GM12878 (cell line): ENCODE measurements around the gene ZBTB37. TPM values are rescaled to one million over a fixed set of nuclear protein-coding genes. Genes with fewer than 3 reads are reported as not detected.

Experiments
- BACH1 ChIP-seq: fragments of 450-650 bp; IDR thresholded peaks from 2 replicates; pipeline ENCODE4 v1.6.1; 2017; ENCODE audit warnings: mild to moderate bottlenecking, borderline replicate concordance
- CHD2 ChIP-seq: IDR thresholded peaks from 2 replicates; pipeline ENCODE4 v1.6.1; 2011; ENCODE audit warnings: low read depth, low read length, improper control_type of control experiment, borderline replicate concordance
- CHD4 ChIP-seq: fragments of 200-600 bp; sonication (generic); IDR thresholded peaks from 2 replicates; pipeline ENCODE4 v1.6.1; 2016; ENCODE audit warnings: mild to moderate bottlenecking
- NRF1 ChIP-seq: conservative IDR thresholded peaks from 2 replicates; pipeline ENCODE4 v1.6.1; 2011; ENCODE audit warnings: mild to moderate bottlenecking, low read depth, low read length, improper control_type of control experiment
- POU2F2 ChIP-seq: IDR thresholded peaks from 3 replicates; pipeline ENCODE4 v1.6.1; 2011; ENCODE audit warnings: low read depth, mild to moderate bottlenecking, low read length, borderline replicate concordance
- RB1 ChIP-seq: fragments of 450-650 bp; formaldehyde crosslinking; IDR thresholded peaks from 2 replicates; pipeline ENCODE4 v1.6.1; 2017; ENCODE audit warnings: mild to moderate bottlenecking, borderline replicate concordance
- TCF3 ChIP-seq: IDR thresholded peaks from 2 replicates; pipeline ENCODE4 v1.6.1; 2012; ENCODE audit warnings: low read depth, mild to moderate bottlenecking, low read length, borderline replicate concordance; ENCODE audit not compliant: insufficient read depth
- ZNF384 ChIP-seq: IDR thresholded peaks from 2 replicates; pipeline ENCODE4 v1.6.1; 2012; ENCODE audit warnings: low read depth, mild to moderate bottlenecking, low read length, improper control_type of control experiment, borderline replicate concordance
- polyA plus RNA-seq, 11 experiments: library from polyadenylated mRNA; depleted of rRNA in 4 of 11; unstranded in 6 of 11; stranded (reverse) in 5 of 11; fragments of >200 nt; fragmentation: Nextera tagmentation in 4 of 11; fragmentation: Illumina TruSeq in 1 of 11; extraction: Ambion mirVana in 4 of 11; extraction: Trizol in 1 of 11; gene quantifications; 1 replicate in 1 of 11; 2 replicates in 10 of 11; pipeline versions ENCODE4 v1.2.1 to v1.2.3, GENCODE V29; 2011 to 2016; ENCODE audit warnings: inconsistent platforms in 2 of 11, missing spikeins in 2 of 11, low read depth in 1 of 11
- small RNA-seq: library from RNA; depleted of rRNA; stranded (forward); fragments of <200 nt; gene quantifications from one replicate; pipeline ENCODE3, GENCODE V24; 2014
- total RNA-seq, 4 experiments: library from RNA; depleted of rRNA in 3 of 4; stranded (reverse); fragments of >200 nt in 3 of 4; fragmentation: Illumina TruSeq in 1 of 4; extraction: Trizol in 1 of 4; gene quantifications; 2 replicates each; pipeline versions ENCODE4 v1.2.1 to v1.2.3, GENCODE V29; 2013 to 2021
- TF ChIP-seq, protein P1 (sequence below): IDR thresholded peaks from 2 replicates; pipeline ENCODE4 v1.6.1; 2012; ENCODE audit warnings: low read length, inconsistent platforms

ZBTB37 gene
- total and polyA plus RNA-seq, 10 of the 15 experiments (the other 5 are each of a cell fraction or from before 2014, with no cell fraction given): 0.16 to 5.7 (median 1.9) TPM

DNA sequence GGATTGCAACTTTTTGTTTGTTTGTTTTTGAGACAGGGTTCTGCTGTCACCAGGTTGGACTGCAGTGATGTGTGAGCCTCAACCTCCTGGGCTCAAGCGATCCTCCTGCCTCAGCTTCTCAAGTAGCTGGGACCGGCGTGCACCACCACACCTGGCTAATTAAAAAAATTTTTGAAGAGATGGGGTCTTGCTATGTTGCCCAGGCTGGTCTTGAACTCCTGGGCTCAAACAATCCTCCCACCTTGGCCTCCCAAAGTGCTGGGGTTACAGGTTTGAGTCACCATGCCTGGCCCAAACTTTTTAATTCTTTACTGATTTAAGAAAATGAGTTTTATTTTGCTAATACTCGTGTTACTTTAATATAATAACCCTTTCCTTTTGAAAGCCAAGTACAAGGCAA lies 80.4 kb downstream of the ZBTB37 start (continued):
- TF ChIP-seq, protein P1, sequence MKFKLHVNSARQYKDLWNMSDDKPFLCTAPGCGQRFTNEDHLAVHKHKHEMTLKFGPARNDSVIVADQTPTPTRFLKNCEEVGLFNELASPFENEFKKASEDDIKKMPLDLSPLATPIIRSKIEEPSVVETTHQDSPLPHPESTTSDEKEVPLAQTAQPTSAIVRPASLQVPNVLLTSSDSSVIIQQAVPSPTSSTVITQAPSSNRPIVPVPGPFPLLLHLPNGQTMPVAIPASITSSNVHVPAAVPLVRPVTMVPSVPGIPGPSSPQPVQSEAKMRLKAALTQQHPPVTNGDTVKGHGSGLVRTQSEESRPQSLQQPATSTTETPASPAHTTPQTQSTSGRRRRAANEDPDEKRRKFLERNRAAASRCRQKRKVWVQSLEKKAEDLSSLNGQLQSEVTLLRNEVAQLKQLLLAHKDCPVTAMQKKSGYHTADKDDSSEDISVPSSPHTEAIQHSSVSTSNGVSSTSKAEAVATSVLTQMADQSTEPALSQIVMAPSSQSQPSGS: no peak
- TF ChIP-seq ZNF384 (no peak), POU2F2 (no peak), TCF3 (no peak), NRF1 (no peak), CHD2 (no peak), RB1 (no peak), CHD4 (no peak), BACH1 (no peak)

Small RNA genes lying within 50 kb of the gene (small RNA-seq; reads per million reads assigned to genes)
- gene RNA5SP67: 2.2 reads per million, percentile 65 among the genes with 10 or more reads in this experiment

Other genes starting within 250 kb of the ZBTB37 start
Only the 7 nearest of the 8 such genes appear.
- not detected in 2 replicates for gene ANKRD45, start 198.5 kb upstream of the ZBTB37 start, total RNA-seq (2014; rRNA removed)
- gene ANKRD45, start 198.5 kb upstream of the ZBTB37 start, total RNA-seq (2014; rRNA removed; fragmentation: Illumina TruSeq; extraction: Trizol): not detected in 2 replicates
- gene ANKRD45, start 198.5 kb upstream of the ZBTB37 start, total RNA-seq (2021): not detected in 2 replicates
- gene ANKRD45, start 198.5 kb upstream of the ZBTB37 start, polyA plus RNA-seq (2011; rRNA removed): 0.06 and 0.14 TPM in 2 replicates
- gene ANKRD45, start 198.5 kb upstream of the ZBTB37 start, polyA plus RNA-seq (2014; fragmentation: Illumina TruSeq; extraction: Trizol): 0.04 TPM in 1 of 2 replicates, not detected in the other
- gene ANKRD45, start 198.5 kb upstream of the ZBTB37 start, polyA plus RNA-seq (2014; fragmentation: Nextera tagmentation; extraction: Ambion mirVana): under 1 TPM in 1 of 2 experiments, not detected in 1; 0.13 TPM
- gene ANKRD45, start 198.5 kb upstream of the ZBTB37 start, polyA plus RNA-seq (2014; rRNA removed): not detected in 2 replicates
- under 1 TPM; 0.09 to 0.15 TPM for gene ANKRD45, start 198.5 kb upstream of the ZBTB37 start, polyA plus RNA-seq (2016; fragmentation: Nextera tagmentation; extraction: Ambion mirVana)
- 9.0 and 9.2 TPM in 2 replicates for gene KLHL20, start 153.4 kb upstream of the ZBTB37 start, total RNA-seq (2014; rRNA removed)
- 11.0 and 11.3 TPM in 2 replicates for gene KLHL20, start 153.4 kb upstream of the ZBTB37 start, total RNA-seq (2014; rRNA removed; fragmentation: Illumina TruSeq; extraction: Trizol)
- gene KLHL20, start 153.4 kb upstream of the ZBTB37 start, total RNA-seq (2021): 12.5 and 14.0 TPM in 2 replicates
- gene KLHL20, start 153.4 kb upstream of the ZBTB37 start, polyA plus RNA-seq (2011; rRNA removed): 12.7 and 14.3 TPM in 2 replicates
- 12.0 and 13.1 TPM in 2 replicates for gene KLHL20, start 153.4 kb upstream of the ZBTB37 start, polyA plus RNA-seq (2014; fragmentation: Illumina TruSeq; extraction: Trizol)
- 1 to 10 TPM; 3.8 to 5.8 TPM for gene KLHL20, start 153.4 kb upstream of the ZBTB37 start, polyA plus RNA-seq (2014; fragmentation: Nextera tagmentation; extraction: Ambion mirVana)
- 8.6 and 9.1 TPM in 2 replicates for gene KLHL20, start 153.4 kb upstream of the ZBTB37 start, polyA plus RNA-seq (2014; rRNA removed)
- gene KLHL20, start 153.4 kb upstream of the ZBTB37 start, polyA plus RNA-seq (2016; fragmentation: Nextera tagmentation; extraction: Ambion mirVana): 10 to 100 TPM in 1 of 2 experiments, 1 to 10 TPM in 1; 7.0 to 10.8 TPM
- gene DARS2, start 43.7 kb upstream of the ZBTB37 start, total RNA-seq (2014; rRNA removed): 32.0 and 36.3 TPM in 2 replicates
- gene DARS2, start 43.7 kb upstream of the ZBTB37 start, total RNA-seq (2014; rRNA removed; fragmentation: Illumina TruSeq; extraction: Trizol): 40.6 and 41.6 TPM in 2 replicates
- 32.7 and 35.4 TPM in 2 replicates for gene DARS2, start 43.7 kb upstream of the ZBTB37 start, total RNA-seq (2021)
- gene DARS2, start 43.7 kb upstream of the ZBTB37 start, polyA plus RNA-seq (2011; rRNA removed): 65.9 and 80.4 TPM in 2 replicates
- 50.4 and 60.4 TPM in 2 replicates for gene DARS2, start 43.7 kb upstream of the ZBTB37 start, polyA plus RNA-seq (2014; fragmentation: Illumina TruSeq; extraction: Trizol)
- gene DARS2, start 43.7 kb upstream of the ZBTB37 start, polyA plus RNA-seq (2014; fragmentation: Nextera tagmentation; extraction: Ambion mirVana): 10 to 100 TPM; 23.9 to 25.2 TPM
- 29.4 and 34.0 TPM in 2 replicates for gene DARS2, start 43.7 kb upstream of the ZBTB37 start, polyA plus RNA-seq (2014; rRNA removed)
- 10 to 100 TPM; 64.2 to 69.7 TPM for gene DARS2, start 43.7 kb upstream of the ZBTB37 start, polyA plus RNA-seq (2016; fragmentation: Nextera tagmentation; extraction: Ambion mirVana)
- gene CENPL, start 43.5 kb upstream of the ZBTB37 start, total RNA-seq (2014; rRNA removed): 27.6 and 31.0 TPM in 2 replicates
- 25.8 and 32.1 TPM in 2 replicates for gene CENPL, start 43.5 kb upstream of the ZBTB37 start, total RNA-seq (2014; rRNA removed; fragmentation: Illumina TruSeq; extraction: Trizol)
- gene CENPL, start 43.5 kb upstream of the ZBTB37 start, total RNA-seq (2021): 16.5 and 19.3 TPM in 2 replicates
- gene CENPL, start 43.5 kb upstream of the ZBTB37 start, polyA plus RNA-seq (2011; rRNA removed): 21.2 and 28.6 TPM in 2 replicates
- gene CENPL, start 43.5 kb upstream of the ZBTB37 start, polyA plus RNA-seq (2014; fragmentation: Illumina TruSeq; extraction: Trizol): 20.8 and 20.9 TPM in 2 replicates
- 10 to 100 TPM; 14.9 to 26.7 TPM for gene CENPL, start 43.5 kb upstream of the ZBTB37 start, polyA plus RNA-seq (2014; fragmentation: Nextera tagmentation; extraction: Ambion mirVana)
- 19.6 and 22.4 TPM in 2 replicates for gene CENPL, start 43.5 kb upstream of the ZBTB37 start, polyA plus RNA-seq (2014; rRNA removed)
- 10 to 100 TPM; 26.5 to 26.7 TPM for gene CENPL, start 43.5 kb upstream of the ZBTB37 start, polyA plus RNA-seq (2016; fragmentation: Nextera tagmentation; extraction: Ambion mirVana)
- 597 and 727 TPM in 2 replicates for gene GAS5, start 391 bp upstream of the ZBTB37 start, total RNA-seq (2014; rRNA removed)
- gene GAS5, start 391 bp upstream of the ZBTB37 start, total RNA-seq (2014; rRNA removed; fragmentation: Illumina TruSeq; extraction: Trizol): 722 and 746 TPM in 2 replicates
- gene GAS5, start 391 bp upstream of the ZBTB37 start, total RNA-seq (2021): 550 and 569 TPM in 2 replicates
- gene GAS5, start 391 bp upstream of the ZBTB37 start, polyA plus RNA-seq (2011; rRNA removed): 1,137 and 1,297 TPM in 2 replicates
- 810 and 918 TPM in 2 replicates for gene GAS5, start 391 bp upstream of the ZBTB37 start, polyA plus RNA-seq (2014; fragmentation: Illumina TruSeq; extraction: Trizol)
- 100 to 1,000 TPM; 804 to 930 TPM for gene GAS5, start 391 bp upstream of the ZBTB37 start, polyA plus RNA-seq (2014; fragmentation: Nextera tagmentation; extraction: Ambion mirVana)
- gene GAS5, start 391 bp upstream of the ZBTB37 start, polyA plus RNA-seq (2014; rRNA removed): 561 and 676 TPM in 2 replicates
- gene GAS5, start 391 bp upstream of the ZBTB37 start, polyA plus RNA-seq (2016; fragmentation: Nextera tagmentation; extraction: Ambion mirVana): 100 to 1,000 TPM; 289 TPM
- gene SERPINC1, start 48.9 kb downstream of the ZBTB37 start, total RNA-seq (2014; rRNA removed): not detected in 2 replicates
- gene SERPINC1, start 48.9 kb downstream of the ZBTB37 start, total RNA-seq (2014; rRNA removed; fragmentation: Illumina TruSeq; extraction: Trizol): not detected in 2 replicates
- 0.44 and 0.61 TPM in 2 replicates for gene SERPINC1, start 48.9 kb downstream of the ZBTB37 start, total RNA-seq (2021)
- gene SERPINC1, start 48.9 kb downstream of the ZBTB37 start, polyA plus RNA-seq (2011; rRNA removed): not detected in 2 replicates
- gene SERPINC1, start 48.9 kb downstream of the ZBTB37 start, polyA plus RNA-seq (2014; fragmentation: Illumina TruSeq; extraction: Trizol): not detected in 2 replicates
- gene SERPINC1, start 48.9 kb downstream of the ZBTB37 start, polyA plus RNA-seq (2014; fragmentation: Nextera tagmentation; extraction: Ambion mirVana): under 1 TPM in 1 of 2 experiments, not detected in 1; 0.11 TPM
- gene SERPINC1, start 48.9 kb downstream of the ZBTB37 start, polyA plus RNA-seq (2014; rRNA removed): not detected in 2 replicates
- not detected for gene SERPINC1, start 48.9 kb downstream of the ZBTB37 start, polyA plus RNA-seq (2016; fragmentation: Nextera tagmentation; extraction: Ambion mirVana)
- gene RC3H1, start 154.0 kb downstream of the ZBTB37 start, total RNA-seq (2014; rRNA removed): 22.5 and 25.0 TPM in 2 replicates
- gene RC3H1, start 154.0 kb downstream of the ZBTB37 start, total RNA-seq (2014; rRNA removed; fragmentation: Illumina TruSeq; extraction: Trizol): 30.9 and 34.7 TPM in 2 replicates
- 31.9 and 33.9 TPM in 2 replicates for gene RC3H1, start 154.0 kb downstream of the ZBTB37 start, total RNA-seq (2021)
- 18.2 and 19.3 TPM in 2 replicates for gene RC3H1, start 154.0 kb downstream of the ZBTB37 start, polyA plus RNA-seq (2011; rRNA removed)
- 9.9 and 11.7 TPM in 2 replicates for gene RC3H1, start 154.0 kb downstream of the ZBTB37 start, polyA plus RNA-seq (2014; fragmentation: Illumina TruSeq; extraction: Trizol)
- 1 to 10 TPM; 1.4 to 3.2 TPM for gene RC3H1, start 154.0 kb downstream of the ZBTB37 start, polyA plus RNA-seq (2014; fragmentation: Nextera tagmentation; extraction: Ambion mirVana)
- 7.9 and 10.1 TPM in 2 replicates for gene RC3H1, start 154.0 kb downstream of the ZBTB37 start, polyA plus RNA-seq (2014; rRNA removed)
- gene RC3H1, start 154.0 kb downstream of the ZBTB37 start, polyA plus RNA-seq (2016; fragmentation: Nextera tagmentation; extraction: Ambion mirVana): 10 to 100 TPM; 11.7 to 12.0 TPM